Sigmoid colon (tissue), 4 donors: ENCODE results near the gene AURKB.

Experiments
- POLR2AphosphoS5 ChIP-seq, 4 donors: sonication (generic); formaldehyde crosslinking; IDR thresholded peaks; one replicate each; pipeline ENCODE4 v1.6.1; 2017; ENCODE audit warnings: antibody characterized with exemption in 4 of 4
- TF ChIP-seq, protein P1 (sequence below), 4 experiments: fragments of 450-650 bp in 3 of 4; fragments of 200-600 bp in 1 of 4; IDR thresholded peaks; one replicate each; pipeline ENCODE4 v1.5.1; 2016 to 2019; ENCODE audit warnings: antibody characterized with exemption in 4 of 4, mild to moderate bottlenecking in 3 of 4, moderate library complexity in 2 of 4

DNA sequence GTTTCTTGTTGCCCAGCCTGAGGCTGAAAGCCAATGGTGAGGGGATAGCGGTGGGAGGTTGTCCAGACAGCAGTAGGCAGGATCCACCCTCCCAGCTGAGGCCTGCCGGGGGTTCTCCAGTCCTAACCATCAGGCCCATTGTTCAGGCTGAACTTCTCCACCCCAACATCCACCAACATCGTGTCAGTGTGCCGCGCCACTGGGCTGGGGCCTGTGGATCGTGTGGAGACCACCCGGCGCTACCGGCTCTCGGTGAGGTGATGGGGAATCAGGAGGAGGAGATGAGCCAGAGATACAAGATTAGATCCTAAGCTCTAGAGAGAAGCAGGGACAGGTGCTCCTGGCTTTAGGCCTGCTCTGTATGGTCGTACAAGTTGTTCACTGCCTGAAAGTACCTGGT, 44.5 kb upstream of the AURKB start:
- TF ChIP-seq, protein P1, sequence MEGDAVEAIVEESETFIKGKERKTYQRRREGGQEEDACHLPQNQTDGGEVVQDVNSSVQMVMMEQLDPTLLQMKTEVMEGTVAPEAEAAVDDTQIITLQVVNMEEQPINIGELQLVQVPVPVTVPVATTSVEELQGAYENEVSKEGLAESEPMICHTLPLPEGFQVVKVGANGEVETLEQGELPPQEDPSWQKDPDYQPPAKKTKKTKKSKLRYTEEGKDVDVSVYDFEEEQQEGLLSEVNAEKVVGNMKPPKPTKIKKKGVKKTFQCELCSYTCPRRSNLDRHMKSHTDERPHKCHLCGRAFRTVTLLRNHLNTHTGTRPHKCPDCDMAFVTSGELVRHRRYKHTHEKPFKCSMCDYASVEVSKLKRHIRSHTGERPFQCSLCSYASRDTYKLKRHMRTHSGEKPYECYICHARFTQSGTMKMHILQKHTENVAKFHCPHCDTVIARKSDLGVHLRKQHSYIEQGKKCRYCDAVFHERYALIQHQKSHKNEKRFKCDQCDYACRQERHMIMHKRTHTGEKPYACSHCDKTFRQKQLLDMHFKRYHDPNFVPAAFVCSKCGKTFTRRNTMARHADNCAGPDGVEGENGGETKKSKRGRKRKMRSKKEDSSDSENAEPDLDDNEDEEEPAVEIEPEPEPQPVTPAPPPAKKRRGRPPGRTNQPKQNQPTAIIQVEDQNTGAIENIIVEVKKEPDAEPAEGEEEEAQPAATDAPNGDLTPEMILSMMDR (IDR thresholded peaks at IDR 0.05) = no peak
- no peak for TF ChIP-seq POLR2AphosphoS5 (IDR thresholded peaks at IDR 0.05)
